Progenitor cell of endocrine pancreas (in vitro differentiated cells): Measurements from ENCODE around the gene CCDC157. TPM values are rescaled to one million over a fixed set of nuclear protein-coding genes. Genes with fewer than 3 reads are reported as not detected.

Source experiments
- DNase-seq: peaks from one replicate; pipeline ENCODE4 v3.0.0; 2021; ENCODE audit warnings: low spot score; ENCODE audit not compliant: unreplicated experiment
- H3K27ac Mint-ChIP-seq: 2 replicates; pipeline ENCODE4 v1.8.0; 2021; ENCODE audit warnings: mild to moderate bottlenecking, moderate library complexity, mixed read lengths
- H3K27me3 Mint-ChIP-seq: 2 replicates; pipeline ENCODE4 v1.8.0; 2021; ENCODE audit warnings: mixed read lengths
- H3K36me3 Mint-ChIP-seq: 2 replicates; pipeline ENCODE4 v1.8.0; 2022; ENCODE audit warnings: mixed read lengths; ENCODE audit not compliant: insufficient read depth
- H3K4me1 Mint-ChIP-seq: 2 replicates; pipeline ENCODE4 v1.8.0; 2021; ENCODE audit warnings: low read depth, mixed read lengths
- H3K4me3 Mint-ChIP-seq: 2 replicates; pipeline ENCODE4 v1.8.0; 2021; ENCODE audit warnings: low read depth, mild to moderate bottlenecking, moderate library complexity, mixed read lengths
- H3K9me3 Mint-ChIP-seq: 2 replicates; pipeline ENCODE4 v1.8.0; 2021; ENCODE audit warnings: low read depth, mixed read lengths
- total RNA-seq: library from RNA; stranded (reverse); gene quantifications from 2 replicates; pipeline ENCODE4 v1.2.1, GENCODE V29; 2021
- TF ChIP-seq, protein P1 (sequence below): fragments of 200-600 bp; sonication (generic); IDR thresholded peaks from one replicate; pipeline ENCODE4 v1.5.0; 2021; ENCODE audit warnings: antibody characterized with exemption, mild to moderate bottlenecking; ENCODE audit not compliant: unreplicated experiment

The CCDC157 gene
- total RNA-seq, 1 donor from 2014 or later = 13.5 TPM

DNA sequence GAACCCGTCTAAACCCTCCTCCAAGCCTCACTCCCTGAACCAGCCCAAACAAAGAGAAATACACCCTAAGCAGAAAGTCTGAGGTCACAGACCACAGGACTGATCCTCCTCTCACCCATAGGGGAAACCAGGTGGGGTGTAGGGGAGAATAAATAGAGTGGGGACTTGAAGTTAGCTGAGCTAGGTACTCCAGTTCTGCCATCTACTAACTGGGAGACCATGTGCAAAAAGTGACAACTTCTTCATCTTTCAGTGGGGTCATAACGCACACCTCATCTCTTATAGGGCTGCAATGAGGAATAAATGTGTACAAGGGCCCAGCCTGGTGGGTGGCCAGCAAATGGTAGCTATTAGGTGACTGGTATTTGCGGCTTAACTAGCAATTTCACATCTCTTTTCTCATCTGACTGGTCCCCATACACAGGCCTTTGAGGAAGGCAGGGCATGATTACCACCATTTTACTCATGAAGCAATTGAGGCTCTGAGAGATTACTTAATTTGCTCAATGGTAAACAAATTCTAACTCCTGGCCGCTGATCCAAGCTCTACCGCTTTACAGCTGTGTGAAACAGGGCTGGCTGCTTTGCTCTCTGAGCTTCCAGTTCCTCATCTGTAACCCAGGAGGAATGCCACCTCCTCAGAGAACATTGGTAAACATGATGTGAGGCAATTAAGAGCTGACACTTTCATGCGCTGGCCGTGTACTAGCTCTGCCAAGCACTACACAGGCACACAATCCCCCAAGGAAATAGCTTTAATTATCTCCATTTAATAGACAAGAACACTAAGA lies 46.7 kb upstream of the CCDC157 start:
- H3K9me3 Mint-ChIP-seq = no peaks in the 10 kb centered on the region
- H3K4me3 Mint-ChIP-seq = no peak overlapping the region
- H3K27ac Mint-ChIP-seq = peak overlapping the region; percentile 69

DNA sequence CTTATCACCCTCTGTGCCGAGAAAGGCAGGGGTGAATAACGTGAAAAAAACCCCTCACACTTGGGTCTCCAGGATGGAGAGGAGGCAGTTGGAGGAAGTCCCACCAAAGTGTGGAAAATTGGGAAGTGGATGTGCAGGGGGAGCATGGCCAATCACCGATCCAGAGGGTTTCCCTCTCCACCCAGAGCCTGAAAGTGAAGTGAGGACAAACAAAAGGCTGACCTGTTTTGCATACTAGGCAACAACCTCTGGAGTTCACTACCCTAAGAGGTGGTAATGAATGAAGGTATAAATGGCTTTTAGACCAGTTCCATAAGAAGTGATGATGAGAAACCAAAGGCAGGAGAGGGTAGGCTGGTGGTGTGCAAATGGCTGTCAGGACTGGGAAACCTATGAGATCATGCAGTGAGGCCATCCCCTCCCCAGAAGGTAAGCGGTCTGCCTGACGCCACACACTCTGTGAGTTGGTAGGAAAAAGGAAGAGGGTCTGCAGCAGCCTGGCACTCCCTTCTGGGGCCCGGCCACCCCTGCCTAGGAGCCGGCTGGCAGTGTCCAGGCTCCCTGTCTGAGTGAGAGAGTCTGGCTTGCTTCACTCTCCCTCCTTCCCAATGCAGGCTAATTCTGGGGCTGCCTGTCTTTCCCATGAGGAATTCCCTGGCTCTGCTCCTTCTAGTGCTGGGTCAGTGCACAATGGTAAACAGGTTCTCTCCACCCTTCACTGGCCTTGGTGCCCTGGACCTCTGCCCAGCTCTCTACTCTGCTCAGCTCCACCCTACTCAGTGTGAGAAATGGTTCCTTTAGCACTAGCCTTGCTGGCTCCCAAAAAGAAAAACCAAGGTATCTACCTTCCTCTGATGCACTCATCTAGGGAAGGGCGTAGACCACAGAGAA lies 45.7 kb upstream of the CCDC157 start:
- peaks cover 11% of the 10 kb centered on the region for H3K4me1 Mint-ChIP-seq
- H3K9me3 Mint-ChIP-seq = no peaks in the 10 kb centered on the region
- no peak overlapping the region for H3K27ac Mint-ChIP-seq
- TF ChIP-seq, protein P1, sequence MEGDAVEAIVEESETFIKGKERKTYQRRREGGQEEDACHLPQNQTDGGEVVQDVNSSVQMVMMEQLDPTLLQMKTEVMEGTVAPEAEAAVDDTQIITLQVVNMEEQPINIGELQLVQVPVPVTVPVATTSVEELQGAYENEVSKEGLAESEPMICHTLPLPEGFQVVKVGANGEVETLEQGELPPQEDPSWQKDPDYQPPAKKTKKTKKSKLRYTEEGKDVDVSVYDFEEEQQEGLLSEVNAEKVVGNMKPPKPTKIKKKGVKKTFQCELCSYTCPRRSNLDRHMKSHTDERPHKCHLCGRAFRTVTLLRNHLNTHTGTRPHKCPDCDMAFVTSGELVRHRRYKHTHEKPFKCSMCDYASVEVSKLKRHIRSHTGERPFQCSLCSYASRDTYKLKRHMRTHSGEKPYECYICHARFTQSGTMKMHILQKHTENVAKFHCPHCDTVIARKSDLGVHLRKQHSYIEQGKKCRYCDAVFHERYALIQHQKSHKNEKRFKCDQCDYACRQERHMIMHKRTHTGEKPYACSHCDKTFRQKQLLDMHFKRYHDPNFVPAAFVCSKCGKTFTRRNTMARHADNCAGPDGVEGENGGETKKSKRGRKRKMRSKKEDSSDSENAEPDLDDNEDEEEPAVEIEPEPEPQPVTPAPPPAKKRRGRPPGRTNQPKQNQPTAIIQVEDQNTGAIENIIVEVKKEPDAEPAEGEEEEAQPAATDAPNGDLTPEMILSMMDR = no peak
- no peaks in the 10 kb centered on the region for H3K27me3 Mint-ChIP-seq
- H3K4me3 Mint-ChIP-seq = no peak overlapping the region
- DNase-seq = no peak
- H3K36me3 Mint-ChIP-seq = no peaks in the 10 kb centered on the region

More for the DNA sequence above, 46.7 kb upstream of the CCDC157 start:
- H3K27me3 Mint-ChIP-seq = no peaks in the 10 kb centered on the region
- TF ChIP-seq, protein P1 = no peak
- H3K4me1 Mint-ChIP-seq = peaks cover 14% of the 10 kb centered on the region
- no peak for DNase-seq
- H3K36me3 Mint-ChIP-seq = no peaks in the 10 kb centered on the region

DNA sequence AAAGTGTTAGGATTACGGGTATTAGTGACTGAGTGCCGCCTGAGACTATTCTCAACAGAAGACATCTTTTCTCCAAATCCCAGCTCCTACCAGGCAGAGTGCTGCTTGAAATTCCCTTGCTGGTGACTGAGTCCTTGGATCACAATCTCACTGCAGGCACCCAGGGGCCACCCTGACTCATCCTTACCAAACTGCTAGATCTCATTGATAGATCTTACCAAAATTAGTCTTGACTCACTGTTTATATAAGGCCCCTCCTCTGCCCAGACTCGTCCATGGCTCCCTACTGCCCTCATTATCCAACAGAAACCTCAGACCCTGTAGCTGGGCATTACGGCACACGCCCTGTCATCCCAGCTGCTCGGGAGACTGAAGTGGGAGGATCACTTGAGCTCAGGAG lies 44.8 kb upstream of the CCDC157 start:
- DNase-seq = no peak
- Mint-ChIP-seq H3K27me3 (no peaks in the 10 kb centered on the region), H3K27ac (no peak overlapping the region), H3K4me3 (no peak overlapping the region), H3K36me3 (no peaks in the 10 kb centered on the region), H3K4me1 (peaks cover 10% of the 10 kb centered on the region), H3K9me3 (no peaks in the 10 kb centered on the region)
- TF ChIP-seq, protein P1 = no peak

DNA sequence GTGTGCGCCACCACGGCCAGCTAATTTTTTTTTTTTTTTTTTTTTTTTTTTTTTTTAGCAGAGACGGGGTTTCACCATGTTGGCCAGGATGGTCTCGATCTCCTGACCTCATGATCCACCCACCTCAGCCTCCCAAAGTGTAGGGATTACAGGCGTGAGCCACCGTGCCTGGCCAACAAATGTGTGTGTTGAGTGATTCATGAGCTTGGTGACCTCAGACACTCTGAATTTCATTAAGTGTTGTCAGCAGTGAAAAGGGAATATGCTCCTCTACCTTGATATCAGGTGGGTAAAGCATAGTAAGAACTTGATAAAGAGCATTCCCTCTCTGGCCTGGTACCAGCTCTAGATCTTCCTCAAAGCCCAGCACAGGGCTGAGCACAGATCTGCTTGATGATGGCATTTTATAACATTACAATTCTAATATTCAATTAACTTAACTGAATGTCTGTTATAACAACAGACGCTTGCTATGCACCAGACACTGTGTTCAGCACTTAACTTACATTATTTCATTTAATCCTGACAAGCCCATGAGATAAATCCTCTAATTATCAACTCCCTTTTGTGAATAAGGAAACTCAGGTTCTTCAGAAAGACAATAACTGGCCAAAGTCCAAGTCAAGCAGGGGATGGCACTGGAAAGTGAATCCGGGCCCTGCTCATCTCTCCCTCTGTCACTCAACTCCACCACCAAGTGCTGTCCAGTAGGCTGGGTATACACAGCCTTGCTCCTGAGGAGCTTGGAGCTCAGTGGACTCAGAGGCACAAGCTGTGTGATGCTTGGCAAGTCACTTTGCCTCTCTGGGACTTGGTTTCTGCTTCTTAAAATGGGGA lies 43.1 kb upstream of the CCDC157 start:
- Mint-ChIP-seq H3K36me3 (no peaks in the 10 kb centered on the region), H3K4me1 (peaks cover 10% of the 10 kb centered on the region), H3K27ac (no peak overlapping the region), H3K9me3 (no peaks in the 10 kb centered on the region), H3K27me3 (no peaks in the 10 kb centered on the region), H3K4me3 (no peak overlapping the region)
- DNase-seq = no peak
- TF ChIP-seq, protein P1 = no peak

DNA sequence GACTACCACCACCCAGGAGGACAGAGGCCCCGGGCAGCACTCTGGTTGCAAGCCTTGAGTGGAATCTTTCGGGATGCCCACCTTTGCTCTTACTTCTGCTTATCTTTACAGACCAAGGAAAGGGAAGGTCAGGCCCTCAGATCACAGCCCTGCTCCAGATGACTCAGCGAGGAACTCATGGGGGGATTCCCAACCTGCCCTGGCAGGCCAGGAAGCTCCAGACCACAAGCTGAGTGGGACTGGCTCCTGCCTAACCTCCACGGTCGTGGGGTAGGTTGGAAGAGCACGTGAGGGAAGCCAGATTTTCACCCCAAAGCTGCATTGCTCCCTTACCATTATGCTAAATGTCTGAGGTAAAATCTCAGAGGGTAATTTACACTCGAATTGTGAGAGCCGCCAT lies 41.9 kb upstream of the CCDC157 start:
- no peaks in the 10 kb centered on the region for H3K9me3 Mint-ChIP-seq
- no peak overlapping the region for H3K27ac Mint-ChIP-seq
- TF ChIP-seq, protein P1 = no peak
- DNase-seq = no peak
- no peak overlapping the region for H3K4me3 Mint-ChIP-seq
- H3K4me1 Mint-ChIP-seq = peaks cover 10% of the 10 kb centered on the region
- H3K27me3 Mint-ChIP-seq = no peaks in the 10 kb centered on the region
- H3K36me3 Mint-ChIP-seq = no peaks in the 10 kb centered on the region
